GM23338 (cell line): ENCODE measurements around the gene CNIH3. TPM values are rescaled to one million over a fixed set of nuclear protein-coding genes. Genes with fewer than 3 reads are reported as not detected.

ENCODE experiments used
- ATAC-seq: fragments of 200-7000 bp; cut with Tn5 transposase; 3 replicates; pipeline ENCODE4 v1.9.1; 2020
- DNase-seq: peaks from one replicate; pipeline ENCODE4 v3.0.0-alpha.2; 2015; ENCODE audit warnings: low spot score
- H2AFZ ChIP-seq: fragments of 200-600 bp; sonication (generic); 2 replicates; pipeline ENCODE4 v1.8.0; 2016; ENCODE audit warnings: antibody characterized with exemption, mild to moderate bottlenecking, moderate library complexity
- H3F3A ChIP-seq: fragments of 200-600 bp; sonication (generic); replicated peaks from 2 replicates; pipeline ENCODE4 v1.8.0; 2017; ENCODE audit warnings: antibody characterized with exemption, mixed run types, low read depth
- H3K27ac ChIP-seq: fragments of 200-600 bp; sonication (generic); 2 replicates; pipeline ENCODE4 v1.6.1; 2016; ENCODE audit warnings: low read depth
- H3K27me3 ChIP-seq: fragments of 200-600 bp; sonication (generic); 2 replicates; pipeline ENCODE4 v1.8.0; 2016; ENCODE audit warnings: mild to moderate bottlenecking, mixed run types, moderate library complexity; ENCODE audit not compliant: insufficient read depth
- H3K36me3 ChIP-seq: fragments of 200-600 bp; sonication (generic); 2 replicates; pipeline ENCODE4 v1.8.0; 2016; ENCODE audit warnings: mild to moderate bottlenecking; ENCODE audit not compliant: insufficient read depth
- H3K4me1 ChIP-seq: fragments of 200-600 bp; sonication (generic); 2 replicates; pipeline ENCODE4 v1.8.0; 2016; ENCODE audit warnings: mild to moderate bottlenecking, moderate library complexity; ENCODE audit not compliant: insufficient read depth
- H3K4me2 ChIP-seq: fragments of 200-600 bp; sonication (generic); 2 replicates; pipeline ENCODE4 v1.7.1; 2017; ENCODE audit warnings: mixed run types
- H3K4me3 ChIP-seq: fragments of 200-600 bp; sonication (generic); 2 replicates; pipeline ENCODE4 v1.6.1; 2016; ENCODE audit warnings: mixed run types
- H3K79me2 ChIP-seq: fragments of 200-600 bp; sonication (generic); replicated peaks from 2 replicates; pipeline ENCODE4 v1.8.0; 2017; ENCODE audit warnings: mild to moderate bottlenecking; ENCODE audit not compliant: insufficient read depth
- H3K9me2 ChIP-seq: fragments of 200-600 bp; sonication (generic); 2 replicates; pipeline ENCODE4 v1.8.0; 2017; ENCODE audit not compliant: insufficient read depth
- H4K20me1 ChIP-seq: fragments of 200-600 bp; sonication (generic); replicated peaks from 2 replicates; pipeline ENCODE4 v1.8.0; 2017; ENCODE audit warnings: mild to moderate bottlenecking; ENCODE audit not compliant: insufficient read depth
- H3K27ac Mint-ChIP-seq: 2 replicates; pipeline ENCODE4 v1.8.0; 2020; ENCODE audit warnings: inconsistent platforms, mild to moderate bottlenecking, moderate library complexity, mixed read lengths
- H3K27me3 Mint-ChIP-seq: 3 replicates; pipeline ENCODE4 v1.8.0; 2022; ENCODE audit warnings: low read depth, mild to moderate bottlenecking, moderate library complexity, mixed read lengths, inconsistent platforms; ENCODE audit not compliant: insufficient read depth, poor library complexity
- H3K36me3 Mint-ChIP-seq: 3 replicates; pipeline ENCODE4 v1.8.0; 2021; ENCODE audit warnings: low read depth, mild to moderate bottlenecking, inconsistent platforms, moderate library complexity, mixed read lengths
- H3K4me1 Mint-ChIP-seq: 3 replicates; pipeline ENCODE4 v1.8.0; 2020; ENCODE audit warnings: mild to moderate bottlenecking, inconsistent platforms, mixed read lengths
- H3K4me3 Mint-ChIP-seq: 3 replicates; pipeline ENCODE4 v1.8.0; 2021; ENCODE audit warnings: moderate library complexity, mild to moderate bottlenecking, inconsistent platforms, mixed read lengths
- H3K9me3 Mint-ChIP-seq: 3 replicates; pipeline ENCODE4 v1.8.0; 2020; ENCODE audit warnings: moderate library complexity, mild to moderate bottlenecking, inconsistent platforms, mixed read lengths
- CREB1 ChIP-seq: fragments of 250-450 bp; sonication (Bioruptor Pico); IDR thresholded peaks from 2 replicates; pipeline ENCODE4 v1.5.0; 2020; ENCODE audit warnings: low read depth, mild to moderate bottlenecking, moderate library complexity
- EZH2 ChIP-seq: fragments of 200-600 bp; sonication (generic); IDR thresholded peaks from one replicate; pipeline ENCODE4 v1.8.0; 2017; ENCODE audit warnings: antibody characterized with exemption, mild to moderate bottlenecking, low read depth; ENCODE audit not compliant: unreplicated experiment
- EZH2phosphoT487 ChIP-seq: fragments of 200-600 bp; sonication (generic); IDR thresholded peaks from one replicate; pipeline ENCODE4 v1.8.1; 2018; ENCODE audit warnings: antibody characterized with exemption; ENCODE audit not compliant: unreplicated experiment
- JUNB ChIP-seq: IDR thresholded peaks from one replicate; pipeline ENCODE4 v1.6.1; 2016; ENCODE audit warnings: antibody characterized with exemption; ENCODE audit not compliant: unreplicated experiment
- NANOG ChIP-seq: IDR thresholded peaks from 2 replicates; pipeline ENCODE4 v1.6.1; 2016; ENCODE audit warnings: antibody characterized with exemption, borderline replicate concordance
- POLR2AphosphoS5 ChIP-seq: IDR thresholded peaks from 2 replicates; pipeline ENCODE4 v1.6.1; 2016; ENCODE audit warnings: antibody characterized with exemption, low read depth
- STAT1 ChIP-seq: IDR thresholded peaks from one replicate; pipeline ENCODE4 v1.6.1; 2016; ENCODE audit warnings: antibody characterized with exemption; ENCODE audit not compliant: unreplicated experiment
- ZNF114 ChIP-seq: fragments of 250-450 bp; sonication (Bioruptor Pico); IDR thresholded peaks from 2 replicates; pipeline ENCODE4 v1.5.0; 2020; ENCODE audit warnings: mild to moderate bottlenecking, moderate library complexity
- ZNF331 ChIP-seq: fragments of 250-450 bp; sonication (Bioruptor Pico); IDR thresholded peaks from 2 replicates; pipeline ENCODE4 v1.5.0; 2020; ENCODE audit warnings: low read depth, mild to moderate bottlenecking, moderate library complexity
- polyA plus RNA-seq: library from polyadenylated mRNA; unstranded; fragments of >200 nt; fragmentation: Nextera tagmentation; extraction: Ambion mirVana; gene quantifications from 2 replicates; pipeline ENCODE4 v1.2.1, GENCODE V29; 2016
- total RNA-seq: library from RNA; depleted of rRNA; stranded (reverse); fragments of >200 nt; shearing (Covaris generic); gene quantifications from 2 replicates; pipeline ENCODE4 v1.2.3, GENCODE V29; 2014
- TF ChIP-seq, protein P1 (sequence below): fragments of 250-450 bp; sonication (Bioruptor Pico); IDR thresholded peaks from 2 replicates; pipeline ENCODE4 v1.5.0; 2020; ENCODE audit warnings: mild to moderate bottlenecking, moderate library complexity
- TF ChIP-seq, protein P2 (sequence below): IDR thresholded peaks from one replicate; pipeline ENCODE4 v1.6.1; 2018; ENCODE audit warnings: antibody characterized with exemption; ENCODE audit not compliant: unreplicated experiment
- TF ChIP-seq, protein P3 (sequence below): IDR thresholded peaks from 2 replicates; pipeline ENCODE4 v1.6.1; 2016; ENCODE audit warnings: antibody characterized with exemption
- TF ChIP-seq, protein P4 (sequence below), 2 experiments: fragments of 200-600 bp in 1 of 2; sonication (generic) in 1 of 2; conservative IDR thresholded peaks; 2 replicates each; pipeline versions ENCODE4 v1.5.1 to v1.6.1; 2016 to 2017; ENCODE audit warnings: antibody characterized with exemption in 2 of 2, low read depth in 2 of 2, mild to moderate bottlenecking in 2 of 2, moderate library complexity in 1 of 2

CNIH3 gene
- total and polyA plus RNA-seq, 2 experiments from 2014 or later: 3.6 to 5.1 TPM

DNA sequence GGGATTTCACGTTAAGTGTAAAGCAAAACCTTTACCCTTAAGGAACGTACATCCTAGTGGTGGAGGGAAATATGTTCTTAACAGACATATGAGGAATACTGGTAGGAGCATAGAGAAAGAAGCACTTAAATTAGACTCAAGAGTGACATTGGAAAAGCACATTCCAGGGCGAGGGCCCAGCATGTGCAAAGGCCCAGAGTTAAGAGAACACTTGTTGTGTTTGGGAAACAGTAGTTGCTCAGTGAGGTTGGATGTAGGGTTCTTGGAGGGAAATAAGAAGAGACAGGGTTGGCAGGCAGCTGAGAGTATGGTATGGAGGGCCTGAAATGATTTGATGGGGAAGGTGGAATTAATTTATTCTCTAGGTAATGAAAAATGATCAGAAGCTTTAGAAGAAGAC lies 115.5 kb downstream of the CNIH3 start:
- peaks cover 12% of the 10 kb centered on the region for H3K27me3 Mint-ChIP-seq
- H3K4me1 ChIP-seq: peaks cover 8% of the 10 kb centered on the region; the same call in 1 of the 2 replicates
- H3K27ac ChIP-seq: no peak overlapping the region
- DNase-seq (no peak), ATAC-seq (no peak)
- no peaks in the 10 kb centered on the region; the same call in 2 of the 3 replicates for H3K36me3 Mint-ChIP-seq
- no peak overlapping the region for H3K27ac Mint-ChIP-seq
- H3K4me2 ChIP-seq: no peak overlapping the region
- H4K20me1 ChIP-seq: no peaks in the 10 kb centered on the region
- H3K9me3 Mint-ChIP-seq: no peaks in the 10 kb centered on the region
- H3K4me3 ChIP-seq: no peak overlapping the region
- H3F3A ChIP-seq: no peaks in the 10 kb centered on the region
- no peaks in the 10 kb centered on the region for H3K36me3 ChIP-seq
- no peaks in the 10 kb centered on the region for H3K79me2 ChIP-seq
- TF ChIP-seq, protein P1, sequence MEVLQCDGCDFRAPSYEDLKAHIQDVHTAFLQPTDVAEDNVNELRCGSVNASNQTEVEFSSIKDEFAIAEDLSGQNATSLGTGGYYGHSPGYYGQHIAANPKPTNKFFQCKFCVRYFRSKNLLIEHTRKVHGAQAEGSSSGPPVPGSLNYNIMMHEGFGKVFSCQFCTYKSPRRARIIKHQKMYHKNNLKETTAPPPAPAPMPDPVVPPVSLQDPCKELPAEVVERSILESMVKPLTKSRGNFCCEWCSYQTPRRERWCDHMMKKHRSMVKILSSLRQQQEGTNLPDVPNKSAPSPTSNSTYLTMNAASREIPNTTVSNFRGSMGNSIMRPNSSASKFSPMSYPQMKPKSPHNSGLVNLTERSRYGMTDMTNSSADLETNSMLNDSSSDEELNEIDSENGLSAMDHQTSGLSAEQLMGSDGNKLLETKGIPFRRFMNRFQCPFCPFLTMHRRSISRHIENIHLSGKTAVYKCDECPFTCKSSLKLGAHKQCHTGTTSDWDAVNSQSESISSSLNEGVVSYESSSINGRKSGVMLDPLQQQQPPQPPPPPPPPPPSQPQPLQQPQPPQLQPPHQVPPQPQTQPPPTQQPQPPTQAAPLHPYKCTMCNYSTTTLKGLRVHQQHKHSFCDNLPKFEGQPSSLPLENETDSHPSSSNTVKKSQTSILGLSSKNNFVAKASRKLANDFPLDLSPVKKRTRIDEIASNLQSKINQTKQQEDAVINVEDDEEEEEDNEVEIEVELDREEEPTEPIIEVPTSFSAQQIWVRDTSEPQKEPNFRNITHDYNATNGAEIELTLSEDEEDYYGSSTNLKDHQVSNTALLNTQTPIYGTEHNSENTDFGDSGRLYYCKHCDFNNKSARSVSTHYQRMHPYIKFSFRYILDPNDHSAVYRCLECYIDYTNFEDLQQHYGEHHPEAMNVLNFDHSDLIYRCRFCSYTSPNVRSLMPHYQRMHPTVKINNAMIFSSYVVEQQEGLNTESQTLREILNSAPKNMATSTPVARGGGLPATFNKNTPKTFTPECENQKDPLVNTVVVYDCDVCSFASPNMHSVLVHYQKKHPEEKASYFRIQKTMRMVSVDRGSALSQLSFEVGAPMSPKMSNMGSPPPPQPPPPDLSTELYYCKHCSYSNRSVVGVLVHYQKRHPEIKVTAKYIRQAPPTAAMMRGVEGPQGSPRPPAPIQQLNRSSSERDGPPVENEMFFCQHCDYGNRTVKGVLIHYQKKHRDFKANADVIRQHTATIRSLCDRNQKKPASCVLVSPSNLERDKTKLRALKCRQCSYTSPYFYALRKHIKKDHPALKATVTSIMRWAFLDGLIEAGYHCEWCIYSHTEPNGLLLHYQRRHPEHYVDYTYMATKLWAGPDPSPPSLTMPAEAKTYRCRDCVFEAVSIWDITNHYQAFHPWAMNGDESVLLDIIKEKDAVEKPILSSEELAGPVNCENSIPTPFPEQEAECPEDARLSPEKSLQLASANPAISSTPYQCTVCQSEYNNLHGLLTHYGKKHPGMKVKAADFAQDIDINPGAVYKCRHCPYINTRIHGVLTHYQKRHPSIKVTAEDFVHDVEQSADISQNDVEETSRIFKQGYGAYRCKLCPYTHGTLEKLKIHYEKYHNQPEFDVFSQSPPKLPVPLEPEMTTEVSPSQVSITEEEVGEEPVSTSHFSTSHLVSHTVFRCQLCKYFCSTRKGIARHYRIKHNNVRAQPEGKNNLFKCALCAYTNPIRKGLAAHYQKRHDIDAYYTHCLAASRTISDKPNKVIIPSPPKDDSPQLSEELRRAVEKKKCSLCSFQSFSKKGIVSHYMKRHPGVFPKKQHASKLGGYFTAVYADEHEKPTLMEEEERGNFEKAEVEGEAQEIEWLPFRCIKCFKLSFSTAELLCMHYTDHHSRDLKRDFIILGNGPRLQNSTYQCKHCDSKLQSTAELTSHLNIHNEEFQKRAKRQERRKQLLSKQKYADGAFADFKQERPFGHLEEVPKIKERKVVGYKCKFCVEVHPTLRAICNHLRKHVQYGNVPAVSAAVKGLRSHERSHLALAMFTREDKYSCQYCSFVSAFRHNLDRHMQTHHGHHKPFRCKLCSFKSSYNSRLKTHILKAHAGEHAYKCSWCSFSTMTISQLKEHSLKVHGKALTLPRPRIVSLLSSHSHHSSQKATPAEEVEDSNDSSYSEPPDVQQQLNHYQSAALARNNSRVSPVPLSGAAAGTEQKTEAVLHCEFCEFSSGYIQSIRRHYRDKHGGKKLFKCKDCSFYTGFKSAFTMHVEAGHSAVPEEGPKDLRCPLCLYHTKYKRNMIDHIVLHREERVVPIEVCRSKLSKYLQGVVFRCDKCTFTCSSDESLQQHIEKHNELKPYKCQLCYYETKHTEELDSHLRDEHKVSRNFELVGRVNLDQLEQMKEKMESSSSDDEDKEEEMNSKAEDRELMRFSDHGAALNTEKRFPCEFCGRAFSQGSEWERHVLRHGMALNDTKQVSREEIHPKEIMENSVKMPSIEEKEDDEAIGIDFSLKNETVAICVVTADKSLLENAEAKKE: no peak
- TF ChIP-seq, protein P2, sequence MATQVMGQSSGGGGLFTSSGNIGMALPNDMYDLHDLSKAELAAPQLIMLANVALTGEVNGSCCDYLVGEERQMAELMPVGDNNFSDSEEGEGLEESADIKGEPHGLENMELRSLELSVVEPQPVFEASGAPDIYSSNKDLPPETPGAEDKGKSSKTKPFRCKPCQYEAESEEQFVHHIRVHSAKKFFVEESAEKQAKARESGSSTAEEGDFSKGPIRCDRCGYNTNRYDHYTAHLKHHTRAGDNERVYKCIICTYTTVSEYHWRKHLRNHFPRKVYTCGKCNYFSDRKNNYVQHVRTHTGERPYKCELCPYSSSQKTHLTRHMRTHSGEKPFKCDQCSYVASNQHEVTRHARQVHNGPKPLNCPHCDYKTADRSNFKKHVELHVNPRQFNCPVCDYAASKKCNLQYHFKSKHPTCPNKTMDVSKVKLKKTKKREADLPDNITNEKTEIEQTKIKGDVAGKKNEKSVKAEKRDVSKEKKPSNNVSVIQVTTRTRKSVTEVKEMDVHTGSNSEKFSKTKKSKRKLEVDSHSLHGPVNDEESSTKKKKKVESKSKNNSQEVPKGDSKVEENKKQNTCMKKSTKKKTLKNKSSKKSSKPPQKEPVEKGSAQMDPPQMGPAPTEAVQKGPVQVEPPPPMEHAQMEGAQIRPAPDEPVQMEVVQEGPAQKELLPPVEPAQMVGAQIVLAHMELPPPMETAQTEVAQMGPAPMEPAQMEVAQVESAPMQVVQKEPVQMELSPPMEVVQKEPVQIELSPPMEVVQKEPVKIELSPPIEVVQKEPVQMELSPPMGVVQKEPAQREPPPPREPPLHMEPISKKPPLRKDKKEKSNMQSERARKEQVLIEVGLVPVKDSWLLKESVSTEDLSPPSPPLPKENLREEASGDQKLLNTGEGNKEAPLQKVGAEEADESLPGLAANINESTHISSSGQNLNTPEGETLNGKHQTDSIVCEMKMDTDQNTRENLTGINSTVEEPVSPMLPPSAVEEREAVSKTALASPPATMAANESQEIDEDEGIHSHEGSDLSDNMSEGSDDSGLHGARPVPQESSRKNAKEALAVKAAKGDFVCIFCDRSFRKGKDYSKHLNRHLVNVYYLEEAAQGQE: no peak
- TF ChIP-seq, protein P3, sequence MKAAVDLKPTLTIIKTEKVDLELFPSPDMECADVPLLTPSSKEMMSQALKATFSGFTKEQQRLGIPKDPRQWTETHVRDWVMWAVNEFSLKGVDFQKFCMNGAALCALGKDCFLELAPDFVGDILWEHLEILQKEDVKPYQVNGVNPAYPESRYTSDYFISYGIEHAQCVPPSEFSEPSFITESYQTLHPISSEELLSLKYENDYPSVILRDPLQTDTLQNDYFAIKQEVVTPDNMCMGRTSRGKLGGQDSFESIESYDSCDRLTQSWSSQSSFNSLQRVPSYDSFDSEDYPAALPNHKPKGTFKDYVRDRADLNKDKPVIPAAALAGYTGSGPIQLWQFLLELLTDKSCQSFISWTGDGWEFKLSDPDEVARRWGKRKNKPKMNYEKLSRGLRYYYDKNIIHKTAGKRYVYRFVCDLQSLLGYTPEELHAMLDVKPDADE: no peak
- no peak for TF ChIP-seq STAT1
- TF ChIP-seq NANOG: no peak
- no peak for TF ChIP-seq ZNF331 (CRISPR knock-in tag)
- TF ChIP-seq ZNF114: no peak
- no peak for TF ChIP-seq POLR2AphosphoS5
- no peak for TF ChIP-seq EZH2
- TF ChIP-seq, protein P4, sequence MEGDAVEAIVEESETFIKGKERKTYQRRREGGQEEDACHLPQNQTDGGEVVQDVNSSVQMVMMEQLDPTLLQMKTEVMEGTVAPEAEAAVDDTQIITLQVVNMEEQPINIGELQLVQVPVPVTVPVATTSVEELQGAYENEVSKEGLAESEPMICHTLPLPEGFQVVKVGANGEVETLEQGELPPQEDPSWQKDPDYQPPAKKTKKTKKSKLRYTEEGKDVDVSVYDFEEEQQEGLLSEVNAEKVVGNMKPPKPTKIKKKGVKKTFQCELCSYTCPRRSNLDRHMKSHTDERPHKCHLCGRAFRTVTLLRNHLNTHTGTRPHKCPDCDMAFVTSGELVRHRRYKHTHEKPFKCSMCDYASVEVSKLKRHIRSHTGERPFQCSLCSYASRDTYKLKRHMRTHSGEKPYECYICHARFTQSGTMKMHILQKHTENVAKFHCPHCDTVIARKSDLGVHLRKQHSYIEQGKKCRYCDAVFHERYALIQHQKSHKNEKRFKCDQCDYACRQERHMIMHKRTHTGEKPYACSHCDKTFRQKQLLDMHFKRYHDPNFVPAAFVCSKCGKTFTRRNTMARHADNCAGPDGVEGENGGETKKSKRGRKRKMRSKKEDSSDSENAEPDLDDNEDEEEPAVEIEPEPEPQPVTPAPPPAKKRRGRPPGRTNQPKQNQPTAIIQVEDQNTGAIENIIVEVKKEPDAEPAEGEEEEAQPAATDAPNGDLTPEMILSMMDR (conservative IDR thresholded peaks at IDR 0.05; ENCODE audit: low read depth in 2 of 2): no peak
- TF ChIP-seq CREB1: no peak
- no peak for TF ChIP-seq EZH2phosphoT487
- TF ChIP-seq JUNB: no peak
- H3K9me2 ChIP-seq: no peaks in the 10 kb centered on the region
- peaks cover 31% of the 10 kb centered on the region for H3K4me1 Mint-ChIP-seq
- H3K27me3 ChIP-seq: no peaks in the 10 kb centered on the region
- no peak overlapping the region for H2AFZ ChIP-seq
- H3K4me3 Mint-ChIP-seq: no peak overlapping the region
